Cardiac septum (tissue), 1 donor: ENCODE results near the gene COMMD2. TPM values are rescaled to one million over a fixed set of nuclear protein-coding genes. Genes with fewer than 3 reads are reported as not detected.

ENCODE experiments used
- DNase-seq: peaks from one replicate; pipeline ENCODE4 v3.0.0-alpha.2; 2020; ENCODE audit warnings: low spot score
- intact Hi-C: fragments of 100-400 bp; cut with DNase I; formaldehyde crosslinking; loops from one replicate; pipeline ENCODE4 v1.14.0; 2022
- long read RNA-seq: library from polyadenylated mRNA; unstranded; transcript quantifications from one replicate; pipeline ENCODE4 v2.0.0, GENCODE V29; 2021
- total RNA-seq: library from RNA; stranded (reverse); fragmentation: NEBNext Ultra II Directional; extraction: Animal tissue kit (Norgen Biotek cat#: 25700); gene quantifications from one replicate; pipeline ENCODE4 v1.2.1, GENCODE V29; 2021
- donor health status: DM: no; HTN: no; CAD: no.

COMMD2 gene
- 19.5 TPM for total RNA-seq
- long read RNA-seq, transcript COMMD2-203 (5 exons, 3,706 nt): major isoform, 27 of 34 reads
- long read RNA-seq, partial matches to known transcripts: 0 of 34 reads
- long read RNA-seq, other reads (novel, unspliced or antisense): 6 of 34 reads

GRCh38 chr3:149752051-149752787, at the start of gene COMMD2:
TSS of gene COMMD2 (minus strand) at chr3:149752489. CDS start at chr3:149752444, 45 bp downstream.
- intact Hi-C loops: loop anchor here (2.0 kb wide), 1 partner anchor 61 kb away; the partner anchor contains the start of gene RNF13
- peak; percentile 87 for DNase-seq

GRCh38 chr3:149801639-149802038, 49.4 kb upstream of the COMMD2 start:
- intact Hi-C loops: no loop called here
- no peak for DNase-seq

GRCh38 chr3:149801195-149801594, 48.9 kb upstream of the COMMD2 start:
- intact Hi-C loops: no loop called here
- no peak for DNase-seq

GRCh38 chr3:149800693-149801092, 48.4 kb upstream of the COMMD2 start:
- DNase-seq: no peak
- intact Hi-C loops: no loop called here

- intact Hi-C loops: no loop called here
- no peak for DNase-seq
Measured at GRCh38 chr3:149796026-149796425, 43.7 kb upstream of the COMMD2 start.

- intact Hi-C loops: no loop called here
- DNase-seq: no peak
Measured at GRCh38 chr3:149792452-149793270, 40.4 kb upstream of the COMMD2 start, which contains the start of gene ANKUB1. TSS of gene ANKUB1 (minus strand) at chr3:149792554. CDS start at chr3:149792366, 188 bp downstream.

- DNase-seq: no peak
- intact Hi-C loops: no loop called here
Measured at GRCh38 chr3:149790698-149791097, 38.4 kb upstream of the COMMD2 start.

- DNase-seq: no peak
- intact Hi-C loops: no loop called here
Measured at GRCh38 chr3:149790268-149790667, 38.0 kb upstream of the COMMD2 start.

GRCh38 chr3:149784064-149784704, 31.9 kb upstream of the COMMD2 start:
- intact Hi-C loops: no loop called here
- no peak for DNase-seq

- intact Hi-C loops: no loop called here
- no peak for DNase-seq
Measured at GRCh38 chr3:149783576-149783975, 31.3 kb upstream of the COMMD2 start.

GRCh38 chr3:149781741-149782140, 29.5 kb upstream of the COMMD2 start:
- DNase-seq: no peak
- intact Hi-C loops: no loop called here

- intact Hi-C loops: no loop called here
- no peak for DNase-seq
Measured at GRCh38 chr3:149781211-149781610, 28.9 kb upstream of the COMMD2 start.

- DNase-seq: no peak
- intact Hi-C loops: no loop called here
Measured at GRCh38 chr3:149777414-149778214, 25.3 kb upstream of the COMMD2 start.

GRCh38 chr3:149776170-149776569, 23.9 kb upstream of the COMMD2 start:
- DNase-seq: no peak
- intact Hi-C loops: no loop called here

GRCh38 chr3:149772861-149773260, 20.6 kb upstream of the COMMD2 start:
- no peak for DNase-seq
- intact Hi-C loops: loop anchor here (5.0 kb wide), 2 partner anchors 261 to 281 kb away; no protein-coding TSS in a partner anchor

- no peak for DNase-seq
- intact Hi-C loops: loop anchor here (5.0 kb wide), 2 partner anchors 259 to 279 kb away; no protein-coding TSS in a partner anchor
Measured at GRCh38 chr3:149771652-149772271, 19.5 kb upstream of the COMMD2 start.

- intact Hi-C loops: loop anchor here (5.0 kb wide), 2 partner anchors 258 to 278 kb away; no protein-coding TSS in a partner anchor
- DNase-seq: no peak
Measured at GRCh38 chr3:149770246-149770645, 18.0 kb upstream of the COMMD2 start.

- intact Hi-C loops: no loop called here
- DNase-seq: no peak
Measured at GRCh38 chr3:149768704-149769103, 16.4 kb upstream of the COMMD2 start.

GRCh38 chr3:149767720-149768119, 15.4 kb upstream of the COMMD2 start:
- intact Hi-C loops: no loop called here

More at GRCh38 chr3:149767720-149768119, 15.4 kb upstream of the COMMD2 start:
- no peak for DNase-seq
